Esophagus (tissue), 2 donors: ENCODE results near the gene S100A4. TPM values are rescaled to one million over a fixed set of nuclear protein-coding genes. Genes with fewer than 3 reads are reported as not detected.
"Not testable (repeated sequence)": the region's sequence is repeated elsewhere in the genome, so short reads cannot be mapped to it uniquely, and the experiment has no call there.

Experiments used
- H3K27ac ChIP-seq, 2 donors: one replicate each; pipeline ENCODE4 v1.5.1; 2013; ENCODE audit warnings: low read depth in 2 of 2, mild to moderate bottlenecking in 2 of 2, inconsistent platforms in 1 of 2, low read length in 1 of 2, moderate library complexity in 1 of 2
- H3K27me3 ChIP-seq, 2 donors: one replicate each; pipeline ENCODE4 v1.6.1; 2013; ENCODE audit warnings: low read length in 2 of 2, control low read depth in 1 of 2, mild to moderate bottlenecking in 1 of 2; ENCODE audit not compliant: insufficient read depth in 2 of 2, control insufficient read depth in 1 of 2
- H3K36me3 ChIP-seq, 2 donors: one replicate each; pipeline ENCODE4 v1.6.1; 2013; ENCODE audit warnings: low read length in 1 of 2; ENCODE audit not compliant: control insufficient read depth in 2 of 2, insufficient read depth in 2 of 2
- H3K4me1 ChIP-seq, 2 donors: one replicate each; pipeline ENCODE4 v1.6.1; 2013; ENCODE audit warnings: low read length in 1 of 2; ENCODE audit not compliant: control insufficient read depth in 2 of 2, insufficient read depth in 2 of 2
- H3K4me3 ChIP-seq, 2 donors: one replicate each; pipeline ENCODE4 v1.5.1; 2013; ENCODE audit warnings: low read length in 2 of 2, mild to moderate bottlenecking in 2 of 2, low read depth in 1 of 2, moderate library complexity in 1 of 2
- H3K9me3 ChIP-seq, 2 donors: one replicate each; pipeline ENCODE4 v1.6.1; 2013; ENCODE audit warnings: mild to moderate bottlenecking in 2 of 2, low read depth in 1 of 2, low read length in 1 of 2, moderate library complexity in 1 of 2; ENCODE audit not compliant: control insufficient read depth in 2 of 2, insufficient read depth in 1 of 2
- WGBS, 2 donors: extraction: QIAGEN DNeasy Blood & Tissue Kit; methylation state at CpG; one replicate each; pipeline ENCODE4 v1.1.7; 2013; 5-methylcytosine and 5-hydroxymethylcytosine counted together
- polyA plus RNA-seq, 2 donors: library from polyadenylated mRNA; stranded (reverse); fragments of 200-250 nt; gene quantifications; one replicate each; pipeline ENCODE4 v1.2.3, GENCODE V29; 2013
- donor health status: healthy with polysubstance abuse.
- donor health status: Bipolar disorder and iron deficiency.

The S100A4 gene
- polyA plus RNA-seq, 2 donors = 145 to 249 TPM

GRCh38 chr1:153527023-153527682 lies 18.5 kb downstream of the S100A4 start:
- H3K36me3 ChIP-seq = no peaks in the 10 kb centered on the region
- H3K27ac ChIP-seq = peak overlapping the region; percentile 87 to 91
- H3K9me3 ChIP-seq = no peaks in the 10 kb centered on the region
- peaks cover 0 to 15% of the 10 kb centered on the region in 2 donors for H3K4me1 ChIP-seq
- WGBS, 2 donors = 62 to 70% methylated on average over 8 of the region's 8 CpGs
- H3K27me3 ChIP-seq = no peaks in the 10 kb centered on the region
- H3K4me3 ChIP-seq = no peak overlapping the region

GRCh38 chr1:153526132-153526543 lies 19.5 kb downstream of the S100A4 start:
- H3K4me3 ChIP-seq = no peak overlapping the region
- 33 to 38% methylated on average over 8 of the region's 8 CpGs for WGBS, 2 donors
- peak overlapping the region; percentile 87 to 91 for H3K27ac ChIP-seq
- peaks cover 0 to 11% of the 10 kb centered on the region in 2 donors for H3K4me1 ChIP-seq
- H3K9me3 ChIP-seq = no peaks in the 10 kb centered on the region
- no peaks in the 10 kb centered on the region for H3K36me3 ChIP-seq
- no peaks in the 10 kb centered on the region for H3K27me3 ChIP-seq

- Histone ChIP-seq H3K4me1 (peaks cover 0 to 11% of the 10 kb centered on the region in 2 donors), H3K27me3 (no peaks in the 10 kb centered on the region), H3K36me3 (no peaks in the 10 kb centered on the region), H3K9me3 (no peaks in the 10 kb centered on the region), H3K4me3 (no peak overlapping the region), H3K27ac (peak overlapping the region; percentile 87 to 91)
- WGBS, 2 donors = 30 to 42% methylated on average over 3 of the region's 3 CpGs
These were observed 20.4 kb downstream of the S100A4 start for GRCh38 chr1:153525088-153525728.

DNA sequence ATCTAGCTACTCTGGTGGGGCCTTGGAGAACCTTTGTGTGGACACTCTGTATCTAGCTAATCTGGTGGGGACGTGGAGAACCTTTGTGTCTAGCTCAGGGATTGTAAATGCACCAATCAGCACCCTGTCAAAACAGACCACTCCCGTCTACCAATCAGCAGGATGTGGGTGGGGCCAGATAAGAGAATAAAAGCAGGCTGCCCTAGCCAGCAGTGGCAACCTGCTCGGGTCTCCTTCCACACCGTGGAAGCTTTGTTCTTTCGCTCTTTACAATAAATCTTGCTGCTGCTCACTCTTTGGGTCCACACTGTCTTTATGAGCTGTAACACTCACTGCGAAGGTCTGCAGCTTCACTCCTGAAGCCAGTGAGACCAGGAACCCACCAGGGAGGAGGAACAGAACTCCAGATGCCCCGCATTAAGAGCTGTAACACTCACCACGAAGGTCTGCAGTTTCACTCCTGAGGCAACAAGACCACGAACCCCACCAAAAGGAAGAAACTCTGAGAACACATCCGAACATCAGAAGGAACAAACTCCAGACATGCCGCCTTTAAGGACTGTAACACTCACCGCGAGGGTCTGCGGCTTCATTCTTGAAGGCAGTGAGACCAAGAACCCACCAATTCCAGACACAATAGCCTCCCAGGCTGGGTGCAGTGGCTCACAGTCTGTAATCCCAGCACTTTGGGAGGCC lies 23.1 kb downstream of the S100A4 start:
- H3K27ac ChIP-seq, H3K4me3 ChIP-seq, H3K9me3 ChIP-seq, H3K36me3 ChIP-seq, H3K27me3 ChIP-seq: not testable (repeated sequence)
- peaks cover 0 to 11% of the 10 kb centered on the region in 2 donors for H3K4me1 ChIP-seq
- WGBS, 2 donors = 82 to 83% methylated on average over 14 of the region's 14 CpGs

DNA sequence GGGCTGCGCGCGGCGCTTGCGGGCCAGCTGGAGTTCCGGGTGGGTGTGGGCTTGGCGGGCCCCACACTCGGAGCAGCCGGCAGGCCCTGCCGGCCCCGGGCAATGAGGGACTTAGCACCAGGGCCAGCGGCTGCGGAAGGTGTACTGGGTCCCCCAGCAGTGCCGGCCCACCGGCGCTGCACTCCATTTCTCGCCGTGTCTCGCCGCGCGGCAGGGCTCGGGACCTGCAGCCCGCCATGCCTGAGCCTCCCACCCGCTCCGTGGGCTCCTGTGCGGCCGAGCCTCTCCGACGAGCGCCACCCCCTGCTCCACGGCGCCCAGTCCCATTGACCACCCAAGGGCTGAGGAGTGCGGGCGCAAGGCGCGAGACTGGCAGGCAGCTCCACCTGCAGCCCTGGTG lies 23.8 kb downstream of the S100A4 start:
- H3K4me3 ChIP-seq, H3K27me3 ChIP-seq, H3K9me3 ChIP-seq, H3K27ac ChIP-seq, H3K36me3 ChIP-seq: not testable (repeated sequence)
- peaks cover 0 to 11% of the 10 kb centered on the region in 2 donors for H3K4me1 ChIP-seq
- WGBS, 2 donors = 96 to 97% methylated on average over 36 to 37 of the region's 37 CpGs

GRCh38 chr1:153520818-153521476 lies 24.7 kb downstream of the S100A4 start:
- Histone ChIP-seq H3K36me3 (no peaks in the 10 kb centered on the region), H3K4me3 (no peak overlapping the region), H3K27ac (no peak overlapping the region), H3K4me1 (peaks cover 0 to 10% of the 10 kb centered on the region in 2 donors), H3K27me3 (no peaks in the 10 kb centered on the region), H3K9me3 (no peaks in the 10 kb centered on the region)
- WGBS, 2 donors = 86 to 93% methylated on average over 4 of the region's 4 CpGs

DNA sequence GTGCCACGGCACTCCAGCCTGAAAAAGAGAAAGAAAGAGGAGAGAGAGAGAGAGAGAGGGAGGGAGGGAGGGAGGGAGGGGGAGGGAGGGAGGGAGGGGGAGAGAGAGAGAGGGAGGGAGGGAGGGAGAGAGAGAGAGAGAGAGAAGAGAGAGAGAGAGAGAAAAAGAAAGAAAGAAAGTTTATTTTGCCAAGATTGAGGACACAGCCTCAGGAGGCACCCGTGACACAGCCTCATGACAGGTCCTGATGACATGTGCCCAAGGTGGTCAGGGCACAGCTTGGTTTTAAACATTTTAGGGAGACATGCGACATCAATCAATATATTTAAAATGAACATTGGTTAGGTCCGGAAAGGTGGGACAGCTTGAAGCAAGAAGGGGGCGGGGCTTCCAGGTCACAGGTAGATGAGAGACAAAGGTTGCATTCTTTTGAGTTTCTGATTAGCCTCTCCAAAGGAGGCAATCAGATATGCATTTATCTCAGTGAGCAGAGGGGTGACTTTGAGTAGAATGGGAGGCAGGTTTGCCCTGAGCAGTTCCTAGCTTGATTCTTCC lies 25.4 kb downstream of the S100A4 start:
- H3K27ac ChIP-seq, H3K36me3 ChIP-seq, H3K27me3 ChIP-seq, H3K4me3 ChIP-seq, H3K9me3 ChIP-seq: not testable (repeated sequence)
- H3K4me1 ChIP-seq = peaks cover 0 to 11% of the 10 kb centered on the region in 2 donors
- WGBS, 2 donors = 69 to 76% methylated on average over 5 of the region's 5 CpGs

DNA sequence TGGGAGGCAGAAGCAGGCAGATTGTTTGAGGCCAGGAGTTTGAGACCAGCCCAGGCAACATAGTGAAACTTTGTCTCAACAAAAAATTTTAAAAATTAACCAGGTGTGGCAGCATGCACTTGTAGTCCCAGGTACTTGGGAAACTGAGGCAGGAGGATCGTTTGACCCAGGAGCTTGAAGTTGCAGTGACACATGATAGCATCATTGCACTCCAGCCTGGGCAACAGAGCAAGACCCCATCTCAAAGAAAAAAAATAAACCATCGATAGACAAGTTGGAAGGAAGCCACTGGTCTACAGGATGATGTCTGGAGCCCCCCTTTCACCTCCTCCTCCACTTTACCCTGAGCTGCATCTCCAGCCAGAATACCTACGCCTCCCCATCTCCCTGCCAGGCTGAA lies 26.4 kb downstream of the S100A4 start:
- WGBS, 2 donors = 83 to 91% methylated on average over 3 of the region's 3 CpGs
- Histone ChIP-seq H3K27me3 (no peaks in the 10 kb centered on the region), H3K4me3 (no peak overlapping the region), H3K9me3 (no peaks in the 10 kb centered on the region), H3K4me1 (peaks cover 0 to 11% of the 10 kb centered on the region in 2 donors), H3K27ac (no peak overlapping the region), H3K36me3 (no peaks in the 10 kb centered on the region)
